Activated CD4-positive, CD25-positive, alpha-beta regulatory T cell treated with anti-CD3 and anti-CD28 coated beads, Interleukin-2, amount 50 U/mL, for 16 hours (primary cell): ENCODE measurements around the gene ZNF597.
A peak's percentile ranks its signal among the peaks of the same experiment; 100 is the strongest.
"Not testable (repeated sequence)": the region's sequence is repeated elsewhere in the genome, so short reads cannot be mapped to it uniquely, and the experiment has no call there.

Experiments
- DNase-seq: peaks from one replicate; pipeline ENCODE4 v3.0.0-alpha.2; 2020; ENCODE audit warnings: low read depth, low spot score

Gene ZNF597

GRCh38 chr16:3475604-3476375, 32.5 kb upstream of the ZNF597 start:
- DNase-seq: no peak

GRCh38 chr16:3474870-3475269, 31.6 kb upstream of the ZNF597 start:
- not testable (repeated sequence) for DNase-seq

GRCh38 chr16:3474136-3474779, 31.0 kb upstream of the ZNF597 start:
- DNase-seq: no peak

- DNase-seq: not testable (repeated sequence)
These were observed 30.3 kb upstream of the ZNF597 start for GRCh38 chr16:3473596-3473943.

DNA sequence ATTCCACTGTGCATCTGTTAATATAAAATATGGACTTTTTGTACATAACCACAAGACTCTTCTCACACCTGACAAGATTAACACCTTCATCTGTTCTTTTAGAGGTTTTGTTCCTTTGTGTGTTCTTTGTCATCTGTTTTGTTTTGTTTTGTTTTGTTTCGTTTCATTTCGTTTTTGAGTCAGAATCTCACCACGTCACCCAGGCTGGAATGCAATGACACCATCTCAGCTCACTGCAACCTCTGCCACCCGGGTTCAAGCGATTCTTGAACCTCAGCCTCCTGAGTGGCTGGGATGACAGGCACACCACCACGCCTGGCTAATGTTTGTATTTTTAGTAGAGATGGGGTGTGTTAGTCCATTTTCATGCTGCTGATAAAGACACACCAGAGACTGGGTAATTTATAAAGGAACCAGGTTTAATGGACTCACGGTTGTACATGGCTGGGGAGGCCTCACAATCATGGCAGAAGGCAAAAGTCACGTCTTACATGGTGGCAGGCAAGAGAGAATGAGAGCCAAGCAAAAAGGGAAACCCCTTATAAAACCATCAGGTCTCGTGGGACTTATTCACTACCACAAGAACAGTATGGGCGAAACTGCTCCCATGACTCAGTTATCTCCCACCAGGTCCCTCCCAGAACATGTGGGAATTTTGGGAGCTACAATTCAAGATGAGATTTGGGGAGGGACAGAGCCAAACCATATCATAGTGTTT, 29.7 kb upstream of the ZNF597 start:
- DNase-seq: no peak

DNA sequence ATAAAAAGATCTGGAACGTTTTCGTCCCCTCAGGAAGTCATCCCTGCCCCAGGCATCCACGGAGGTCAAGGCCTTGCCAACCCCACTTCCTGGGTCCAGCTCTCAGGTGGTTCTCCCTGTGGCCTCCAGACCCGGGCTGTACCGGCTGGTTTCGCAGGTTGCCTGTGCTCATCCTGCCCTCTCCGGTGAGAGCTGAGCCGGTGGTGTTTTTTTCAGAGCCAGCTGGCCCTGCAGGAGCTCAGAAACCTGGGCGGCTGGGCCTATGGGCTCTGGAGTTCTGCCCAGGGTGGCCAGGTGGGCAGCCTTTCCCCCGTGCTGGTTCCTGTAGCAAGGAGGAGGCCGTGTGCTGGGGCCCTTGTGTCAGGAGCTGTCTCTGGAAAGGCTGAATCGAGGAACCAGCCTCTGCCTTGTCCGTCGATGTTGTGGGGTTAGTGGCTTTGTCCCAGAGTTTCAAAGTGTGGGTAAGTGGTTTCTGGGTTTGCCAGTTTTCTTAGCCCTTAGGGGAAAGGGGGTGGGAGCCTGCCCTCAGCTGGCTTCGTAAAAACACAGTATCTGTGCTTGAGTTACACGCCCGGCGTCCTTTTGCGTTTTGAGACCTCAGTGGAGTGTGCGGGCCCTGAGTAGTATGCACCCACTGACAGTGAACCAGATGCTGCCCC, 28.3 kb upstream of the ZNF597 start:
- no peak for DNase-seq

- no peak for DNase-seq
These were observed 27.4 kb upstream of the ZNF597 start for GRCh38 chr16:3470723-3471122.

DNA sequence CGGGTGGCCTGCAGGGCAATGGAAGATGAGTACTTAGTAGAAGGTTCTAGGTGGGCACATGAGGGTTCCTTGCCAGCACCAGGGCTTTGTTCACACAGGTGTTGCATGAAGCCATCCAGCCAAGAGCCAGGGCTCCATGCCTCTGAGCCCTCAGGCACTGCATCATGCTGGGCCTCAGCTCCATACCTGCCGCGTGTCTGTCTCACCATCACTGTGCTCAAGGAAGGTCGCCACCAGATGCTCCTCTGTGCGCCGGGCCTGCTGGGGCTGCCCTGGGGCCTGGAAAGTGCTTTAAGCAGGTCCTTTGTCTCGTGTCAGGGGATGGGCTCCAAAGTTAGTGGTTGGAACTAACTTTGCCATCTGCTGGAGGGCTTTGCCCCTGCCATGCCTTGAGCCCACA, 26.4 kb upstream of the ZNF597 start:
- DNase-seq: no peak

DNA sequence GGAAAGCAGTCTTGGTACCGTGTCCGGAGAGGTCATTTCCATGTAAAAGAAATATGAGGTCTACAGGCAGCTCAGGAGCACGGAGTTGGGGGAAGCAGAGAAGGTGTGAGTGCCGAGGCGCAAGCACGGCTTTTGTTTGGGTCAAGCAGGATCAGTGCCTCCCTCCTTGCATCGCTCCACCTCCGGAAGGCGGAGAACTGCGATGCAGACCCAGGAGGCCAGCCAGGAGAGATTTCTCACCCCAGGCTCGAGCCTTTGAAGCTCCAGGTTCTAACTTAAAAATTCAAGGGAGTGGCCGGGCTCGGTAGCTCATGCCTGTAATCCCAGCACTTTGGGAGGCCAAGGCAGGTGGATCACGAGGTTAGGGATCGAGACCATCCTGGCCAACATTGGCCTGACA, 25.2 kb upstream of the ZNF597 start:
- DNase-seq: no peak

- DNase-seq: no peak
These were observed 24.6 kb upstream of the ZNF597 start for GRCh38 chr16:3467921-3468320.

GRCh38 chr16:3467182-3467581, 23.9 kb upstream of the ZNF597 start:
- no peak for DNase-seq

GRCh38 chr16:3465911-3466584, 22.7 kb upstream of the ZNF597 start:
- DNase-seq: no peak

DNA sequence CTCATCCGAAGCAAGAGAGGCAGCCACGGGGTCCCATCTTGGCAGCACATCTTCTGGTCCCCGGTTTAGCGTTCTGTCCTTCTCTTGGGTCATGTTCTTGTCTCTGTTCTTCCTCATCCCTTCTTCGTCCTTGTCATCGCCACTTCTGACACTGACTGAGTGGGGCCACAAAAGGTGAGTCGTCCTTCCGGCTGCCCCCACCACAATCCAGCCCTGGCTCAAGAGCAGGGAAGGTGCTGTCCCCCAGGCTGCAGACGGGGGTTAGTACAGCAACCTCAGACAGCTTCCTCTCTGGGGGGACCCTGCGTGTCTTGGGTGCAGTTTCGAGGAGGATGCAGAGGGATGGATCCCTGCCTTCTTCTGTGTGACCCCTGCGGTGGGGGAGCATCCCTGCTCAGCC, 22.0 kb upstream of the ZNF597 start:
- DNase-seq: no peak

- no peak for DNase-seq
These were observed 17.8 kb upstream of the ZNF597 start for GRCh38 chr16:3461151-3461550.

- DNase-seq: no peak
These were observed 17.3 kb upstream of the ZNF597 start for GRCh38 chr16:3460585-3460984.

DNA sequence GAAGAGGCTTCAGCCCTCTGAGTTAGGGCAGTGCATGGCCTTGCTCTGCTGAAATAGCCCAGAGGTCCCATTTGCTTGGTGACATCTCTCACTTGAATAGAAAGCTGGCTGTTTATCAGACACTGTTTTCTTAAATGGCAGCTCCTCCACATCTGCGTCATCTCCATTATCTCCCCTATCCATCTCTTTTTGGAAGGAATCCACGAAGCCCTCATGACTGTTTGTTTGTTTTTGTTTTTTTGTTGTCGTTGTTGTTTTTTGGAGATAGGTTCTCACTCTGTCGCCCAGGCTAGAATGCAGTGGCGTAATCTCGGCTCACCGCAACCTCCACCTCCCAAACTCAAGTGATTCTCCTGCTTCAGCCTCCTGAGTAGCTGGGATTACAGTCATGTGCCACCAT, 16.8 kb upstream of the ZNF597 start:
- no peak for DNase-seq

DNA sequence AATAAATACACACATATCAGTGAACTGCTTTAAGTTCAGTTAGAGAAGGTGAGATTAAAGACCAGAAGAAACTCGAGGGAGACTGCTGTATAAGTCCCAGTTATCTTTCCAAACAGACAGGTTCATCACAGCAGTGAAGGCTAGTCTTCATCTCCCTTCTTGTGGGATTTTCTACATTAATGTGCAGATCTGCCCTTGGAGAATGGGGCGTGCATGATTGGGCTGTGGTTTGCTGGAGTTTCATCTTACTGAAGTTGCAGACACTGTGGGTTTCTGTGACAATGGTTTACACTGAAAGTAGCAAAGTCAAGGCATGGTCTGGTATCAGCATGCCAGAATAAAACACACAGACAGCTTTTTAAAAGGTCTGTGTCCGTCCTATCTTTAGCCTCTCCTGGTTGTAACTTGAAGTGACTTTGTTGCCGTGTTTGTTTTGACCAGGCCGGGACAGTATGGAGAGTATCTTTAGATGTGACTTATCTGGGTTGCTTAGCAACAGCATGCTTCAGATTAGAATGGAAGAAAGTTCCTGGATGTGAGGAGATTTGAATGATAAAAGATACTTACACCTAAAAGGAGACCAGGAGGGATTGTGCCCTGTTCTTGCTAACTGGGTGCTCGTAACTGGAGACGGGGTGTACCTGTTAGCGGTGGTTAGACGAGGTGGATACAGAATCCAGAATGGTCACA, 16.2 kb upstream of the ZNF597 start:
- DNase-seq: no peak

- DNase-seq: no peak
These were observed 15.6 kb upstream of the ZNF597 start for GRCh38 chr16:3458852-3459361.

GRCh38 chr16:3458278-3458851, 15.1 kb upstream of the ZNF597 start:
- no peak for DNase-seq

DNA sequence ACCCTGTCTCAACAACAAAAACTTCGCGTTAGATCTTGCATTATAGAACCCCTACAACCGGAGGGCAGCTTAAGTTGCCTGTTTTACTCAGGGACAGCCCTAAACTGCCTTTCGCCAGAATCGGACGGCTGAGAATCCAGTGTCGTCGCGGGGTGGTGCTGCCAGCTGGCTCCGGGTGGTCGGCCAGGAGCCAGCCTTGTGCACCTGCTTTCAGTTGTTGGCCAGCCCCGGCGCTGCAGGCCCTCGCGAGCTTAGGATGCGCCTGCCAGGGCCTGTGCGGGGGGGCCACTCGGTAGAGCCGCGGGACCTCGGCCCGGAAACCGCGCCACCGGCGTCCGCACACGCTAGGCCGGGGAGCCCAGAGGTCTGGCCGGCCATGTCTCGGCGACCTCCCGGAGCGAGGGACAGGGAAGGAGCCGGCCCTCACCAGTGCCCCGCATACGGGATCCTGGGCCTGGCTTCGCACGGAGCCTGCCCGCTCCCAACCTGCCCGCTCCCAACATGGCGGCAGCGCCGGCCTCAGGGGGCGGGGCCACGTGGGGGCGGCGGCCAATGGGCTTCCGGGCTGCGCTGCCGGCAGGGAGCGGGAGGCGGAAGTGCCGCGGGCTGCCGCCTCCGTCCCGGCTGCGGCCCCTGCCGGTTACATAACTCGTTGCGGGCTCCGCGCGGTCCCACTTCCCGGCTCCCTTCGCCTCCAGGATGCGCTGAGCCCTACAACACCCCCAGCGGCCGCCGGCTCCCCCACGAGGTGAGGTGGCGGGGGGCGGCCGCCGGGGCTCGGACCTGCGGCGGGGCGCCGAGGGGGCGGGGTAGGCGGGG, 14.3 kb upstream of the ZNF597 start:
- DNase-seq: peak; percentile 76
